RPMI8226 (cell line): ENCODE measurements around the gene BIRC3.
"Not testable (repeated sequence)": the region's sequence is repeated elsewhere in the genome, so short reads cannot be mapped to it uniquely, and the experiment has no call there.

Source experiments
- DNase-seq: peaks from one replicate; pipeline ENCODE4 v3.0.0-alpha.2; 2015

BIRC3 gene

DNA sequence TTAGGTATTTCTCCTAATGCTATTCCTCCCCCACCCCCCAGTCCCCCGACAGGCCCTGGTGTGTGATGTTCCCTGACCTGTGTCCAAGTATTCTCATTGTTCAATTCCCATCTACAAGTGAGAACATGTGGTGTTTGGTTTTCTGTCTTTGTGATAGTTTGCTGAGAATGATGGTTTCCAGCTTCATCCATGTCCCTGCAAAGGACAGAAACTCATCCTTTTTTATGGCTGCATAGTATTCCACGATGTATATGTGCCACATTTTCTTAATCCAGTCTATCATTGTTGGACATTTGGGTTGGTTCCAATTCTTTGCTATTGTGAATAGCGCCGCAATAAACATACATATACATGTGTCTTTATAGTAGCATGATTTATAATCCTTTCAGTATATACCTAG, 20.5 kb upstream of the BIRC3 start:
- DNase-seq: not testable (repeated sequence)

DNA sequence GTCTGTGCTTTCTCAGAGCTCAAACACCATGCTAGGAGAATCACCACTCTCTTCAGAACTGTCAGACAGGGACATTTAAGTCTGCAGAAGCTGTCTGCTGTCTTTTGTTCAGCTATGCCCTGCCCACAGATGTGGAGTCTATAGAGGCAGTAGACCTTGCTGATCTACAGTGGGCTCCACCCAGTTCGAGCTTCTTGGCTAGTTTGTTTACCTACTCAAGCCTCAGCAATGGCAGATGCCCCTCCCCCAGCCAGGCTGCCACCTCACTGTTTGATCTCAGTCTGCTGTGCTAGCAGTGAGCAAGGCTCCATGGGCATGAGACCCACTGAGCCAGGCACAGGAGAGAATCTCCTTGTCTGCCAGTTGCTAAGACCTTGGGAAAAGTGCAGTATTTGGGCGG, 16.4 kb upstream of the BIRC3 start:
- DNase-seq: not testable (repeated sequence)

- DNase-seq: peak; percentile 17
Observed at GRCh38 chr11:102302241-102302640, 15.0 kb upstream of the BIRC3 start.

DNA sequence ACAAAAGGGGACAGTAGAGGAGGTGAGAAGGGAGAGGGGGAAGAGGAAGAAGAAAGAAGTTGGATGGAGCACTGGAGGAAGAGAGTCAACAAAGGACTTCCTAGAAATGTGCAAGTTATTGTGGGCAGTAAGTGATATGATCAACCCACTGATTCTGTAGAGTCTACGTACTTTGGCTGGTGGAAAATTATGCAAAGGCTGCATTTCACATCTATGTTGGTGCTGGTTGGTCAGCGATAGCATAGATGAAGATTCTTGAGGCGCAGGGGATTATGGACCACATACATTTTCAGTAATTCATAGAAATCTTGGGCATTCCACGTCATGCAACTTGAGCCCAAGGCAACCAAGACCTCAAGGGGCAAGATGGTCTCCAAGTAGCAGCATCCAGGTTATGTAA, 12.6 kb upstream of the BIRC3 start:
- DNase-seq: no peak

- DNase-seq: no peak
Observed at GRCh38 chr11:102305352-102306047, 11.8 kb upstream of the BIRC3 start.

GRCh38 chr11:102306048-102306597, 11.2 kb upstream of the BIRC3 start:
- no peak for DNase-seq

DNA sequence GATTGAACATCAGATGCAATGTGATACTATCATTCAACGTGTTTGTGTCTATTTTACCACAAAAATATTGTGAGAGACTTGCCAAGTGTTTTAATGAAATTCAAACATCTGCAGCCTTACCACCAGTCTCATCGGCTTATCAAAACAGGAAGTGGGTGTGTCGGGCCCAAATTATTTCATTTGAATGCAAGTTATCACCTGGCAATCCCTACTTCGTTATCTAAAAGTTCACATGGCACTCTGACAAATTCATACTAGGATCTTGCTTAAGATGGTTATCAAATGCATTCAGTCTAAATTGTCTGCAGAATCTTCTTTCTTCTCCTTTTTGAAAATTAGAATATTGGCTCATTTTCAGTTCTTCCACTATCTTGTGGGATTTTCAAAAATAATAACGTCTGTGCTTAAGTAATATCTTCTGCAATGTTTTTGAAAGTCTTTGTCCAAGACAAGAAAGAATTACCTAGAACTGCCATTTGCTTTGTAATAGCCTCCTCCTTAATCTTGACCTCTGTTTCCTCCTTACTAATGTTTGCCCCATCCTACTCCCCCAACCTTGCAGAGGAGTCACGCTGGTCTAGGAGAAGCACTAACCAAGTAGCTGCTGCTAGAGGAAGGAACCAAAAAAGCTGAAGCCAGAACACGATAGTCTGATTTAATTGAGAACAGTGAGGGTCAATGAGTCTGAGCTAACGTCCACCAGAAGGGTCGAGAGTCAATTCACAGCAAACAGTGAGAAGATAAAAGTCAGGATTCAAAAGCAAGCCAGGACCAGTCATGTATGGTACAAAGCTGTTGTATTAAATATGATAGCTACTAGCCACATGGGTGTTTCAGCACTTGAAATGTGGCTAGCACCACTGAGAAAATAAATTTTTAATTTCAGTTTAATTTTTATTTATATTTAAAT, 10.2 kb upstream of the BIRC3 start:
- peak; percentile 10 for DNase-seq

DNA sequence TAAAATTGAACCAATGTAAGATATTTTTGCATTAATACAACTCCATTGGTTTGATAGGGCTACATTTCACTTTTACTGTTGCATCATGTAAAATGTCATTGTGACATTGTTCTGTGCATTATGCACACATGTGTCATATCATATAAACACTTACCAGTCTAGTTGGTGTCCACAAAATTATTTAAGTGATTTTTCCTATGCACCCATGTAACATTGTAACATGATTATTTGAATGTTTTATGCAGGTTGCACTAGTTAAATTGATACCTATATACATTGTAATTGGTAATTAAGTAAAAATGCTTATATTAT, 9.6 kb upstream of the BIRC3 start:
- DNase-seq: no peak

GRCh38 chr11:102309621-102310541, 7.4 kb upstream of the BIRC3 start:
- DNase-seq: no peak

GRCh38 chr11:102312667-102313066, 4.6 kb upstream of the BIRC3 start:
- no peak for DNase-seq

DNA sequence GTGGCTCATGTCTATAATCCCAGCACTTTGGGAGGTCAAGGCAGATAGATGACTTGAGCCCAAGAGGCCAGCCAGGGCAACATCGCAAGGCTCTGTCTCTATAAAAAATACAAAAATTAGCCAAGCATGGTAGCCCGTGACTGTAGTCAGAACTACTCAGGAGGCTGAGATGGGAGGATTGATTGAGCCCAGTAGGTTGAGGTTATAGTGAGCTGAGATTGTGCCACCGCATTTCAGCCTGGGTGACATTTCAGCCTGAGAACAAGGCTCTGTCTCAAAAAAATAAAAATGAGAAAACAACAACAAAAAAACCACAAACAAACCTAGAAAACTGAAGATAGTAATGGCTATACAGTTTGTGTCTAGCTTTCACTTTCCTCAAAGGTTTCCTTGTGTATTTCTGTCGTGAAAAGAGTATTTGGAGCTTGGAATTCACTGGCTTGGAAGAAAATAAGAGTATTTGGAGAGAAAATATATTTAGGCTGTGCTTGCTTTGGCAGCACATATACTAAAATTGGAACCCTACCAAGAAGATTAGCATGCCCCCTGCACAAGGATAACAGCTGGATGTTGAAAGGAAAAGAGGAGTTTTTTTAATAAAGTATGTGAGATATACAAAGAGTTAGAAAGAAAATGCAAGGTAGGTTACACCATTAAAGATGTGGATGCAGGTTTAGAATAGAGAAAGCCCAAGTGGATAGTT, 3.9 kb upstream of the BIRC3 start:
- DNase-seq: no peak

- no peak for DNase-seq
Observed at GRCh38 chr11:102314784-102315183, 2.5 kb upstream of the BIRC3 start.

- DNase-seq: no peak
Observed at GRCh38 chr11:102316346-102316904, 859 bp upstream of the BIRC3 start.

GRCh38 chr11:102317768-102318103, 452 bp downstream of the BIRC3 start:
- DNase-seq: no peak

GRCh38 chr11:102318469-102318868, 1.2 kb downstream of the BIRC3 start:
- peak; percentile 30 for DNase-seq

GRCh38 chr11:102319544-102319943, 2.3 kb downstream of the BIRC3 start:
- DNase-seq: no peak

DNA sequence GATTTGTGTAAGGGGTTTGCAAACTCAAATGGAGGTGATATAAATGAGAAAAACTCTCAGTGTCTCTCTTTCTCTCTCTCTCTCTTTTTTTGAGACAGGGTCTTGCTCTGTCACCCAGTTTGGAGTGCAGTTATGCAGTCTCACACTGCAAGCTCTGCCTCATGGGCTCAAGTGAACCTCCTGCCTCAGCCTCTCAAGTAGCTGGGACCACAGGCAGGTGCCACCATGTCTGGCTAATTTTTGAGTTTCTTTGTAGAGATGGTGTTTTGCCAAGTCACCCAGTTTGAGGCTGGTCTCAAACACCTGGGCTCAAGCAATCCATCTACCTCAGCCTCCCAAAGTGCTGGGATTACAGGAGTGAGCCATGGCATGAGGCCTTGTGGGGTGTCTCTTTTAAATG, 2.9 kb downstream of the BIRC3 start:
- no peak for DNase-seq

- no peak for DNase-seq
Observed at GRCh38 chr11:102320679-102321078, 3.4 kb downstream of the BIRC3 start.

DNA sequence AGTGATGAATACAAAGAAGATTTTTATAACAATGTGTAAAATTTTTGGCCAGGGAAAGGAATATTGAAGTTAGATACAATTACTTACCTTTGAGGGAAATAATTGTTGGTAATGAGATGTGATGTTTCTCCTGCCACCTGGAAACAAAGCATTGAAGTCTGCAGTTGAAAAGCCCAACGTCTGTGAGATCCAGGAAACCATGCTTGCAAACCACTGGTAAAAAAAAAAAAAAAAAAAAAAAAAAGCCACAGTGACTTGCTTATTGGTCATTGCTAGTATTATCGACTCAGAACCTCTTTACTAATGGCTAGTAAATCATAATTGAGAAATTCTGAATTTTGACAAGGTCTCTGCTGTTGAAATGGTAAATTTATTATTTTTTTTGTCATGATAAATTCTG, 5.3 kb downstream of the BIRC3 start:
- no peak for DNase-seq

DNA sequence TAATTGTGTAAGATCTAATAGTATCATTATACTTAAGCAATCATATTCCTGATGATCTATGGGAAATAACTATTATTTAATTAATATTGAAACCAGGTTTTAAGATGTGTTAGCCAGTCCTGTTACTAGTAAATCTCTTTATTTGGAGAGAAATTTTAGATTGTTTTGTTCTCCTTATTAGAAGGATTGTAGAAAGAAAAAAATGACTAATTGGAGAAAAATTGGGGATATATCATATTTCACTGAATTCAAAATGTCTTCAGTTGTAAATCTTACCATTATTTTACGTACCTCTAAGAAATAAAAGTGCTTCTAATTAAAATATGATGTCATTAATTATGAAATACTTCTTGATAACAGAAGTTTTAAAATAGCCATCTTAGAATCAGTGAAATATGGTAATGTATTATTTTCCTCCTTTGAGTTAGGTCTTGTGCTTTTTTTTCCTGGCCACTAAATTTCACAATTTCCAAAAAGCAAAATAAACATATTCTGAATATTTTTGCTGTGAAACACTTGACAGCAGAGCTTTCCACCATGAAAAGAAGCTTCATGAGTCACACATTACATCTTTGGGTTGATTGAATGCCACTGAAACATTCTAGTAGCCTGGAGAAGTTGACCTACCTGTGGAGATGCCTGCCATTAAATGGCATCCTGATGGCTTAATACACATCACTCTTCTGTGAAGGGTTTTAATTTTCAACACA, 6.4 kb downstream of the BIRC3 start:
- no peak for DNase-seq

DNA sequence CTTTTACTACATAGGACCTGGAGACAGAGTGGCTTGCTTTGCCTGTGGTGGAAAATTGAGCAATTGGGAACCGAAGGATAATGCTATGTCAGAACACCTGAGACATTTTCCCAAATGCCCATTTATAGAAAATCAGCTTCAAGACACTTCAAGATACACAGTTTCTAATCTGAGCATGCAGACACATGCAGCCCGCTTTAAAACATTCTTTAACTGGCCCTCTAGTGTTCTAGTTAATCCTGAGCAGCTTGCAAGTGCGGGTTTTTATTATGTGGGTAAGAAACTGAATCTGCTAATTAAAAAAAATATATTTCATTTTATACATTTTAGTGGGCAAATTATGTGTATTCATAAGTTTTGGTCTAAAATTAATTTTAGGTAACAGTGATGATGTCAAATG, 7.8 kb downstream of the BIRC3 start:
- no peak for DNase-seq

GRCh38 chr11:102328748-102329147, 11.5 kb downstream of the BIRC3 start:
- DNase-seq: no peak
